Measurements from ENCODE around the gene SELENOI.
"Not testable (repeated sequence)": the region's sequence is repeated elsewhere in the genome, so short reads cannot be mapped to it uniquely, and the experiment has no call there.

SELENOI gene

GRCh38 chr2:26327291-26328272 lies 18.4 kb upstream of the SELENOI start:
- no peak for DNase-seq

- not testable (repeated sequence) for DNase-seq
Measured at GRCh38 chr2:26329083-26329482, 16.9 kb upstream of the SELENOI start.

- DNase-seq = peak; percentile 61
Measured at GRCh38 chr2:26330114-26330549, 15.8 kb upstream of the SELENOI start.

GRCh38 chr2:26330604-26331003 lies 15.3 kb upstream of the SELENOI start:
- no peak for DNase-seq

GRCh38 chr2:26331321-26331720 lies 14.6 kb upstream of the SELENOI start:
- DNase-seq = not testable (repeated sequence)

GRCh38 chr2:26333293-26333692 lies 12.7 kb upstream of the SELENOI start:
- no peak for DNase-seq

GRCh38 chr2:26335231-26335630 lies 10.7 kb upstream of the SELENOI start:
- DNase-seq = no peak

GRCh38 chr2:26336719-26337118 lies 9.2 kb upstream of the SELENOI start:
- no peak for DNase-seq

- no peak for DNase-seq
Measured at GRCh38 chr2:26337298-26337697, 8.6 kb upstream of the SELENOI start.

- DNase-seq = no peak
Measured at GRCh38 chr2:26340831-26341230, 5.1 kb upstream of the SELENOI start.

GRCh38 chr2:26344581-26345282 lies 1.2 kb upstream of the SELENOI start:
- no peak for DNase-seq

- DNase-seq = no peak
Measured at GRCh38 chr2:26345283-26345544, 729 bp upstream of the SELENOI start.

- peak; percentile 24 for DNase-seq
Measured at GRCh38 chr2:26346454-26347053, 611 bp downstream of the SELENOI start, which contains the start of gene ADGRF3. ADGRF3 (minus strand) TSS chr2:26346789; CDS start chr2:26346234, 555 bp downstream.

- DNase-seq = no peak
Measured at GRCh38 chr2:26347286-26347865, 1.4 kb downstream of the SELENOI start.

- DNase-seq = no peak
Measured at GRCh38 chr2:26349690-26350089, 3.7 kb downstream of the SELENOI start.

- no peak for DNase-seq
Measured at GRCh38 chr2:26351375-26352090, 5.6 kb downstream of the SELENOI start.

- DNase-seq = no peak
Measured at GRCh38 chr2:26352892-26353291, 6.9 kb downstream of the SELENOI start.

- not testable (repeated sequence) for DNase-seq
Measured at GRCh38 chr2:26354469-26354868, 8.5 kb downstream of the SELENOI start.

GRCh38 chr2:26355038-26355995 lies 9.4 kb downstream of the SELENOI start:
- no peak for DNase-seq

GRCh38 chr2:26356111-26356510 lies 10.2 kb downstream of the SELENOI start:
- no peak for DNase-seq

GRCh38 chr2:26356771-26357170 lies 10.8 kb downstream of the SELENOI start:
- DNase-seq = no peak

Measured in T1000 (cell line).